Measurements from ENCODE around the gene WAC. TPM values are rescaled to one million over a fixed set of nuclear protein-coding genes. Genes with fewer than 3 reads are reported as not detected.

WAC gene
- total and polyA plus RNA-seq, 10 of the 15 experiments (the other 5 are each of a cell fraction or from before 2014, with no cell fraction given) = 26.5 to 131 (median 69.4) TPM

- TF ChIP-seq PKNOX1 (IDR thresholded peaks at IDR 0.05) (no peak), USF1 (IDR thresholded peaks at IDR 0.05; ENCODE audit: borderline replicate concordance, extremely low read length, insufficient read depth, low read depth, low read length) (no peak), RELA (IDR thresholded peaks at IDR 0.05; ENCODE audit: borderline replicate concordance, partially characterized antibody) (no peak), POLR2AphosphoS5 (IDR thresholded peaks at IDR 0.05; ENCODE audit: low read length) (no peak)
These were observed 83.6 kb downstream of the WAC start (continued) for GRCh38 chr10:28616514-28616913.

GRCh38 chr10:28619455-28619854, 86.5 kb downstream of the WAC start:
- WGBS (ENCODE audit: insufficient coverage, insufficient replicate concordance, low lambda C conversion rate, missing lambda C conversion rate) = 95% methylated on average over 4 of the region's 4 CpGs
- H2AFZ ChIP-seq (ENCODE audit: control insufficient read depth, low read depth, low read length) = no peak overlapping the region
- H4K20me1 ChIP-seq (ENCODE audit: control insufficient read depth, insufficient read depth) = no peaks in the 10 kb centered on the region
- ChIA-PET POLR2A (interaction anchor here (0.6 to 1.0 kb wide), 3 partner anchors 25 to 51 kb away, joined by 3 to 5 read pairs (median 3); no protein-coding TSS in a partner anchor), CTCF (interaction anchor here (0.6 to 0.7 kb wide), 2 partner anchors 9 to 517 kb away, joined by 3 read pairs; no protein-coding TSS in a partner anchor), SMC1A (ENCODE audit: uncharacterized antibody, unreplicated experiment) (interaction anchor here (0.6 to 0.7 kb wide), 2 partner anchors 31 to 120 kb away, joined by 3 read pairs; no protein-coding TSS in a partner anchor), RAD21 (ENCODE audit: unreplicated experiment) (no interaction called here)
- no peaks in the 10 kb centered on the region for H3K79me2 ChIP-seq (ENCODE audit: control insufficient read depth, insufficient read depth, low read length)
- peaks cover 5 to 20% of the 10 kb centered on the region in 2 experiments for H3K36me3 ChIP-seq (ENCODE audit: control insufficient read depth in 2 of 2, insufficient read depth in 2 of 2, low read length in 1 of 2)
- intact Hi-C loops (cut with micrococcal nuclease; ENCODE audit: unreplicated experiment) (no loop called here), in situ Hi-C loops (cut with MboI) (no loop called here)
- no peak for DNase-seq (ENCODE audit: low read depth, low spot score)
- no peak overlapping the region for H3K4me2 ChIP-seq (ENCODE audit: control insufficient read depth, insufficient read depth)
- no peak for FAIRE-seq
- BruUV-seq (replicated peaks) = no TSS peak
- H3K4me1 ChIP-seq (ENCODE audit: control insufficient read depth, insufficient read depth, low read length) = no peaks in the 10 kb centered on the region
- H3K9ac ChIP-seq (ENCODE audit: control insufficient read depth, insufficient read depth, low read length) = no peak overlapping the region
- H3K4me3 ChIP-seq = no peak overlapping the region
- no peaks in the 10 kb centered on the region for H3K27me3 ChIP-seq (replicated peaks in 1 of 2; ENCODE audit: control insufficient read depth in 2 of 2, insufficient read depth in 2 of 2, low read length in 1 of 2)
- H3K27ac ChIP-seq (ENCODE audit: control insufficient read depth, insufficient read depth) = no peak overlapping the region
- ATAC-seq = no peak
- H3K9me3 ChIP-seq (replicated peaks; ENCODE audit: control insufficient read depth, insufficient read depth, low read length) = no peaks in the 10 kb centered on the region
- TF ChIP-seq EED (IDR thresholded peaks at IDR 0.05; ENCODE audit: low read depth) (no peak), FOXK2 (IDR thresholded peaks at IDR 0.05) (no peak), MTA3 (IDR thresholded peaks at IDR 0.05; ENCODE audit: borderline replicate concordance, low read length) (no peak), E2F8 (IDR thresholded peaks at IDR 0.05; ENCODE audit: low read depth, partially characterized antibody) (no peak), GABPA (IDR thresholded peaks at IDR 0.05; ENCODE audit: low read depth) (no peak), NR2C1 (IDR thresholded peaks at IDR 0.05) (no peak), CBX3 (IDR thresholded peaks at IDR 0.05; ENCODE audit: borderline replicate concordance, low read depth) (no peak), SMC3 (IDR thresholded peaks at IDR 0.05; ENCODE audit: borderline replicate concordance, low read length) (no peak), IRF3 (IDR thresholded peaks at IDR 0.05) (no peak), JUNB (IDR thresholded peaks at IDR 0.05) (no peak)
